Vagina (tissue), 2 donors: Measurements from ENCODE around the gene MSMB. TPM values are rescaled to one million over a fixed set of nuclear protein-coding genes. Genes with fewer than 3 reads are reported as not detected.

Experiments used
- DNase-seq, 2 donors: peaks; one replicate each; pipeline ENCODE4 v3.0.0-alpha.2; 2017; ENCODE audit errors: extremely low spot score in 2 of 2
- H3K27ac ChIP-seq: fragments of 200-600 bp; sonication (generic); one replicate; pipeline ENCODE4 v1.5.1; 2019
- H3K27me3 ChIP-seq: fragments of 200-600 bp; sonication (generic); one replicate; pipeline ENCODE4 v1.5.1; 2019
- H3K36me3 ChIP-seq, 2 donors: fragments of 200-600 bp; sonication (generic); one replicate each; pipeline ENCODE4 v1.5.1; 2017 to 2019
- H3K4me1 ChIP-seq: fragments of 200-600 bp; sonication (generic); one replicate; pipeline ENCODE4 v1.5.1; 2019
- H3K4me3 ChIP-seq, 2 donors: fragments of 200-600 bp; sonication (generic); 1 replicate in 1 of 2; 2 replicates in 1 of 2; pipeline ENCODE4 v1.5.1; 2016 to 2019
- H3K9me3 ChIP-seq: fragments of 200-600 bp; sonication (generic); one replicate; pipeline ENCODE4 v1.5.1; 2019
- POLR2A ChIP-seq, 2 donors: fragments of 450-650 bp; IDR thresholded peaks; one replicate each; pipeline ENCODE4 v1.6.1; 2017; ENCODE audit warnings: antibody characterized with exemption in 2 of 2, mild to moderate bottlenecking in 2 of 2, moderate library complexity in 2 of 2
- POLR2AphosphoS5 ChIP-seq, 2 donors: sonication (generic); formaldehyde crosslinking; IDR thresholded peaks; one replicate each; pipeline ENCODE4 v1.9.0; 2017; ENCODE audit warnings: antibody characterized with exemption in 2 of 2, mild to moderate bottlenecking in 2 of 2, low read depth in 1 of 2; ENCODE audit not compliant: insufficient read depth in 1 of 2
- intact Hi-C: fragments of 100-400 bp; cut with DNase I; formaldehyde crosslinking; loops from one replicate; pipeline ENCODE4 v1.15.1; 2023
- total RNA-seq: library from RNA; depleted of rRNA; stranded (reverse); fragments of >200 nt; gene quantifications from one replicate; pipeline ENCODE4 v1.2.3, GENCODE V29; 2016
- TF ChIP-seq, protein P1 (sequence below), 3 experiments: fragments of 450-650 bp in 2 of 3; fragments of 200-600 bp in 1 of 3; sonication (generic) in 1 of 3; IDR thresholded peaks; one replicate each; pipeline ENCODE4 v1.5.1; 2017 to 2019; ENCODE audit warnings: antibody characterized with exemption in 3 of 3, mild to moderate bottlenecking in 2 of 3, moderate library complexity in 2 of 3

Gene MSMB
- total RNA-seq, 1 donor from 2014 or later, result not detected

DNA sequence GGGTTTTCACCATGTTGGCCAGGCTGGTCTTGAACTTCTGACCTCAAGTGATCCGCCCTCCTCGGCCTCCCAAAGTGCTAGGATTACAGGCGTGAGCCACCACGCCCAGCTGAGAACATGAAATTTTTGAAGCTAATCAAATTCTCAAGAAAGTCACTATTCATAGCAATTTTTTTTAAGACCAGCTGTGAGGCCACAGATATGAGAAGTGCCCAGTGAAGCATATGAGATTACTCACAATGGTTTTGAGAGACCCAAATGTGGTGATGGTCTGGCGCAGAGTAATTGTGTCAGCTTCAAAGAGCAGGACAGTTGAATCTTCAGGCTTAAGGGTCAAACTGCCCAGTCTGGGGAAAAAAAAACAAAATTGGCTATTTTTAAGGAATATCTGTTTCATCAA is 31.9 kb downstream of the MSMB start:
- Histone ChIP-seq H3K27ac (no peak overlapping the region), H3K4me1 (peaks cover 20% of the 10 kb centered on the region), H3K9me3 (no peaks in the 10 kb centered on the region), H3K4me3 (no peak overlapping the region), H3K36me3 (peaks cover 6 to 62% of the 10 kb centered on the region in 2 donors), H3K27me3 (no peaks in the 10 kb centered on the region)
- DNase-seq, result no peak
- intact Hi-C loops, result no loop called here
- TF ChIP-seq POLR2AphosphoS5 (IDR thresholded peaks at IDR 0.05; ENCODE audit: insufficient read depth in 1 of 2, low read depth in 1 of 2), result no peak
- no peak for TF ChIP-seq POLR2A (IDR thresholded peaks at IDR 0.05)
- TF ChIP-seq, protein P1, sequence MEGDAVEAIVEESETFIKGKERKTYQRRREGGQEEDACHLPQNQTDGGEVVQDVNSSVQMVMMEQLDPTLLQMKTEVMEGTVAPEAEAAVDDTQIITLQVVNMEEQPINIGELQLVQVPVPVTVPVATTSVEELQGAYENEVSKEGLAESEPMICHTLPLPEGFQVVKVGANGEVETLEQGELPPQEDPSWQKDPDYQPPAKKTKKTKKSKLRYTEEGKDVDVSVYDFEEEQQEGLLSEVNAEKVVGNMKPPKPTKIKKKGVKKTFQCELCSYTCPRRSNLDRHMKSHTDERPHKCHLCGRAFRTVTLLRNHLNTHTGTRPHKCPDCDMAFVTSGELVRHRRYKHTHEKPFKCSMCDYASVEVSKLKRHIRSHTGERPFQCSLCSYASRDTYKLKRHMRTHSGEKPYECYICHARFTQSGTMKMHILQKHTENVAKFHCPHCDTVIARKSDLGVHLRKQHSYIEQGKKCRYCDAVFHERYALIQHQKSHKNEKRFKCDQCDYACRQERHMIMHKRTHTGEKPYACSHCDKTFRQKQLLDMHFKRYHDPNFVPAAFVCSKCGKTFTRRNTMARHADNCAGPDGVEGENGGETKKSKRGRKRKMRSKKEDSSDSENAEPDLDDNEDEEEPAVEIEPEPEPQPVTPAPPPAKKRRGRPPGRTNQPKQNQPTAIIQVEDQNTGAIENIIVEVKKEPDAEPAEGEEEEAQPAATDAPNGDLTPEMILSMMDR (IDR thresholded peaks at IDR 0.05), result no peak

DNA sequence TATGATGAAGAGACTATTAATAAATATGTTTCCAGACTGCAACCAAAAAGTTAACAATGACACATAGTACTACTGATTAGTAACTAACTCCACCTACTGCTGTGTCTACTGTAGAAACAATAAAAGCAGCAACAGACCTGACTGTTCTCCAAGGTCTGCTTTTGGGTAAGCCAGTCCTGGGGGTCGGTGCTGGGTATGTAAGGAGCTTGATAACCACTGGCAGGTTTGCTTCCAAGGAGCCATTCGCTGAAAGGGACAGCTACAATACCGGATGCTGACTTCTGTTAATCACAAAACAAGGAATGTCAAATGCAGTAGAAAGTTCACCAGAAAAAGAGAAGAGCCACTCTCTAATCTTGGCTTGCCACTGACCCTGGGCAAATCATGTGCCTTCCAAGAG is 33.3 kb downstream of the MSMB start:
- peaks cover 6 to 76% of the 10 kb centered on the region in 2 donors for H3K36me3 ChIP-seq
- no peak for DNase-seq
- H3K27ac ChIP-seq, result no peak overlapping the region
- H3K27me3 ChIP-seq, result no peaks in the 10 kb centered on the region
- intact Hi-C loops, result no loop called here
- no peak overlapping the region for H3K4me3 ChIP-seq
- TF ChIP-seq POLR2A (IDR thresholded peaks at IDR 0.05) (no peak), POLR2AphosphoS5 (IDR thresholded peaks at IDR 0.05; ENCODE audit: insufficient read depth in 1 of 2, low read depth in 1 of 2) (no peak)
- TF ChIP-seq, protein P1 (IDR thresholded peaks at IDR 0.05), result no peak
- peaks cover 6% of the 10 kb centered on the region for H3K4me1 ChIP-seq
- H3K9me3 ChIP-seq, result no peaks in the 10 kb centered on the region

DNA sequence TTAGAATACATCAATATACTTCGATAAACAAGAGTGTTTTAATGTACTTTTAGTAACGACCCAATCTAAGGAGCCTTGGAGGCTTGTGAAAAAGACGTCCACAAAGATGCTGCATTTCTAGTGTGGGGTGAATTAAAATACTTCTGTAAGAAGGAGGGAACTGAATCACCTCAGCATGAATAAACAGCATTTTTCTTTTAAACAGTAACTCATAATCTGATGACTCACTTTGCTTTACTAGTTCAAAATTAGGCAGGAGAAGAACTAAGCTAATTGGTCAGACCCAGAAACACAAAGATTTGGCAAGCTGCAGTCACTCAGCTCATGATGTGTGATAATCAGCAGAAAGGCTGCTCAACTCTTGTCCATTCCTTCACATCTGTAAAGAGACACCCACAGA is 39.9 kb downstream of the MSMB start:
- H3K4me3 ChIP-seq, result no peak overlapping the region
- TF ChIP-seq POLR2AphosphoS5 (IDR thresholded peaks at IDR 0.05; ENCODE audit: insufficient read depth in 1 of 2, low read depth in 1 of 2) (no peak), POLR2A (IDR thresholded peaks at IDR 0.05) (no peak)
- TF ChIP-seq, protein P1 (IDR thresholded peaks at IDR 0.05), result no peak
- H3K27me3 ChIP-seq, result no peaks in the 10 kb centered on the region
- H3K9me3 ChIP-seq, result no peaks in the 10 kb centered on the region
- H3K27ac ChIP-seq, result no peak overlapping the region
- H3K36me3 ChIP-seq, result peaks cover 4 to 90% of the 10 kb centered on the region in 2 donors
- H3K4me1 ChIP-seq, result no peaks in the 10 kb centered on the region
- intact Hi-C loops, result no loop called here
- no peak for DNase-seq

DNA sequence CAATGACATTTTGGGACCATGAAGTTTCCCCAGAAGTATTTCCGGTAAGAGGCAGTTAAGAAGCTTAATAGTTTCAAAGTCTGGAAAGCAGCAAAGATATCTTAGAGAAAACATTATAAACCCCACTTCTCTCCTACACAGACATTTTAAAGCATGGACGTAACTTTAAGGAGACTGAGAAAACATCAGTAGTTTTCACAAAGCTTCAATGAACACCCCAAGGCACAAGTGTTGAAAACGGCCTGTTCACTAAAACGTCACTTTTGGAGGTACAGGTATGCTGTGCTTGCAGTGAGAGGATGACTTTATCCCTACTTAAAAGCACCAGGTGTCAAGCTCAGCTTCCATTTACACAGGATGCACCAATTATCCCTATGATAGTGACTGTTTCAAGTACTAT is 40.7 kb downstream of the MSMB start:
- Histone ChIP-seq H3K27me3 (no peaks in the 10 kb centered on the region), H3K4me1 (no peaks in the 10 kb centered on the region), H3K36me3 (peaks cover 4 to 86% of the 10 kb centered on the region in 2 donors), H3K27ac (no peak overlapping the region), H3K9me3 (no peaks in the 10 kb centered on the region), H3K4me3 (no peak overlapping the region)
- DNase-seq, result no peak
- intact Hi-C loops, result no loop called here
- TF ChIP-seq POLR2AphosphoS5 (IDR thresholded peaks at IDR 0.05; ENCODE audit: insufficient read depth in 1 of 2, low read depth in 1 of 2) (no peak), POLR2A (IDR thresholded peaks at IDR 0.05) (no peak)
- TF ChIP-seq, protein P1 (IDR thresholded peaks at IDR 0.05), result no peak

DNA sequence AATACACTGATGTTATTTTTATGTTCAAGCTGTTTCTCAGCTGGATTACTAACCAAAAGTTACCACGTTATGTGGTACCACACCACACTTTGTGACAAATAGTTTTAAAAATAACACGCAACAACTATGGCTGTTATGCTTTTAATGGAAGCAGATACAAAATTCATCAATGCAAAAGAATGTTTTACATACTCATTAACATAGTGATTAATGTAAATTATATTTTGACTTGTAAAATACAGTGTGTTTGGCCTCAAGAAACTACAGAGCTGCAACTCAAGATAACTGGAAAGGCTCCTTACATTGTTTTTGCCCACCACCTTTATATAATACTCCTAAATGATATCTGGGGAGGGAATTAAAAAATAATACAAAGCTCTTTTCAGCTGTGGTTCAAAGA is 41.1 kb downstream of the MSMB start:
- peaks cover 4 to 86% of the 10 kb centered on the region in 2 donors for H3K36me3 ChIP-seq
- no peaks in the 10 kb centered on the region for H3K27me3 ChIP-seq
- intact Hi-C loops, result no loop called here
- H3K4me1 ChIP-seq, result no peaks in the 10 kb centered on the region
- no peak overlapping the region for H3K4me3 ChIP-seq
- H3K27ac ChIP-seq, result no peak overlapping the region
- no peaks in the 10 kb centered on the region for H3K9me3 ChIP-seq
- DNase-seq, result no peak
- TF ChIP-seq POLR2AphosphoS5 (IDR thresholded peaks at IDR 0.05; ENCODE audit: insufficient read depth in 1 of 2, low read depth in 1 of 2), result no peak
- TF ChIP-seq, protein P1 (IDR thresholded peaks at IDR 0.05), result no peak
- no peak for TF ChIP-seq POLR2A (IDR thresholded peaks at IDR 0.05)
